Keratinocyte (primary cell): ENCODE data around the gene INSR.

Source experiments
- CTCF ChIP-seq, 3 experiments: IDR thresholded peaks in 1 of 3; conservative IDR thresholded peaks in 1 of 3; optimal IDR thresholded peaks in 1 of 3; 2 replicates in 2 of 3; 3 replicates in 1 of 3; pipeline versions ENCODE3 to v1.5.1; 2011; ENCODE audit warnings: low read length in 3 of 3, mild to moderate bottlenecking in 3 of 3, moderate library complexity in 2 of 3, control low read depth in 1 of 3, inconsistent platforms in 1 of 3; ENCODE audit not compliant: insufficient read depth in 2 of 3; ENCODE audit errors: extremely low read depth in 1 of 3
- EZH2 ChIP-seq: IDR thresholded peaks from one replicate; pipeline ENCODE4 v1.6.1; 2012; ENCODE audit warnings: inconsistent platforms, mild to moderate bottlenecking, low read length, moderate library complexity

GRCh38 chr19:7115721-7116120, 178.5 kb downstream of the INSR start:
- no peak for TF ChIP-seq EZH2
- no peak for TF ChIP-seq CTCF (optimal IDR thresholded peaks at IDR 0.05 in 1 of 3, IDR thresholded peaks at IDR 0.05 in 1 of 3, conservative IDR thresholded peaks at IDR 0.05 in 1 of 3; ENCODE audit: extremely low read depth in 1 of 3, insufficient read depth in 2 of 3, low read length in 3 of 3)
